Fibroblast of pulmonary artery (primary cell): ENCODE results near the gene NAT8.
"Not testable (repeated sequence)": the region's sequence is repeated elsewhere in the genome, so short reads cannot be mapped to it uniquely, and the experiment has no call there.

Experiments
- DNase-seq: peaks from one replicate; pipeline ENCODE4 v3.0.0-alpha.2; 2010; ENCODE audit warnings: low read depth
- H3K4me3 ChIP-seq: replicated peaks from 2 replicates; pipeline ENCODE4 v1.5.1; 2011; ENCODE audit warnings: low read depth, mild to moderate bottlenecking, control low read depth, low read length, moderate library complexity
- CTCF ChIP-seq: IDR thresholded peaks from 2 replicates; pipeline ENCODE4 v1.5.1; 2011; ENCODE audit warnings: mild to moderate bottlenecking, control low read depth, low read length, inconsistent platforms; ENCODE audit errors: missing control alignments

NAT8 gene

GRCh38 chr2:73667239-73667638 lies 25.0 kb upstream of the NAT8 start:
- DNase-seq, H3K4me3 ChIP-seq: not testable (repeated sequence)

- no peak overlapping the region for H3K4me3 ChIP-seq
- no peak for DNase-seq
- TF ChIP-seq CTCF: no peak
Observed at GRCh38 chr2:73654175-73654574, 12.0 kb upstream of the NAT8 start.

- no peak overlapping the region for H3K4me3 ChIP-seq
- no peak for TF ChIP-seq CTCF
- no peak for DNase-seq
Observed at GRCh38 chr2:73652348-73652747, 10.1 kb upstream of the NAT8 start.

GRCh38 chr2:73651591-73652230 lies 9.5 kb upstream of the NAT8 start:
- no peak for DNase-seq
- TF ChIP-seq CTCF: no peak
- no peak overlapping the region for H3K4me3 ChIP-seq

- not testable (repeated sequence) for H3K4me3 ChIP-seq, DNase-seq
Observed at GRCh38 chr2:73647690-73648089, 5.5 kb upstream of the NAT8 start.

GRCh38 chr2:73641767-73642062 lies 507 bp downstream of the NAT8 start:
- H3K4me3 ChIP-seq: no peak overlapping the region
- no peak for DNase-seq
- TF ChIP-seq CTCF: no peak

GRCh38 chr2:73640946-73641766 lies 1.1 kb downstream of the NAT8 start:
- TF ChIP-seq CTCF: no peak
- no peak overlapping the region for H3K4me3 ChIP-seq

GRCh38 chr2:73640511-73640911 lies 1.7 kb downstream of the NAT8 start:
- peak; percentile 36 for DNase-seq
- TF ChIP-seq CTCF: no peak
- no peak overlapping the region for H3K4me3 ChIP-seq

More at GRCh38 chr2:73640946-73641766, 1.1 kb downstream of the NAT8 start:
- no peak for DNase-seq
